ENCODE results near the gene KAZN.

DNA sequence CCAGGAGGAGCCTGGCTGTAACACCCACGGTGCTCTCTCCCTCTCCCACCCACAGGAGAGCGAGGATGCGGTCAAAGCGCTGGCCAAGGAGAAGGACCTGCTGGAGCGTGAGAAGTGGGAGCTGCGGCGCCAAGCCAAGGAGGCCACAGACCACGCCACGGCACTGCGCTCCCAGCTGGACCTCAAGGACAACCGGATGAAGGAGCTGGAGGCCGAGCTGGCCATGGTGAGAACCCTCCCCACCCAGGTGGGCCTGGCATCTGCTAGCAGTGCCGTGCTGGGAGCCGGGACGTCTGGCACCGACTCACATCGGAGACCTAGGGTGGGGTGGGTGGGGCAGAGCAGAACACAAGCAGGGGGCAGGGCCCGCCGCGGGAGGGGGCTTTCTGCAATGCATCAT lies 445.4 kb downstream of the KAZN start:
- no peak for TF ChIP-seq EP300 (IDR thresholded peaks at IDR 0.05; ENCODE audit: borderline replicate concordance)
- TF ChIP-seq, protein P1, sequence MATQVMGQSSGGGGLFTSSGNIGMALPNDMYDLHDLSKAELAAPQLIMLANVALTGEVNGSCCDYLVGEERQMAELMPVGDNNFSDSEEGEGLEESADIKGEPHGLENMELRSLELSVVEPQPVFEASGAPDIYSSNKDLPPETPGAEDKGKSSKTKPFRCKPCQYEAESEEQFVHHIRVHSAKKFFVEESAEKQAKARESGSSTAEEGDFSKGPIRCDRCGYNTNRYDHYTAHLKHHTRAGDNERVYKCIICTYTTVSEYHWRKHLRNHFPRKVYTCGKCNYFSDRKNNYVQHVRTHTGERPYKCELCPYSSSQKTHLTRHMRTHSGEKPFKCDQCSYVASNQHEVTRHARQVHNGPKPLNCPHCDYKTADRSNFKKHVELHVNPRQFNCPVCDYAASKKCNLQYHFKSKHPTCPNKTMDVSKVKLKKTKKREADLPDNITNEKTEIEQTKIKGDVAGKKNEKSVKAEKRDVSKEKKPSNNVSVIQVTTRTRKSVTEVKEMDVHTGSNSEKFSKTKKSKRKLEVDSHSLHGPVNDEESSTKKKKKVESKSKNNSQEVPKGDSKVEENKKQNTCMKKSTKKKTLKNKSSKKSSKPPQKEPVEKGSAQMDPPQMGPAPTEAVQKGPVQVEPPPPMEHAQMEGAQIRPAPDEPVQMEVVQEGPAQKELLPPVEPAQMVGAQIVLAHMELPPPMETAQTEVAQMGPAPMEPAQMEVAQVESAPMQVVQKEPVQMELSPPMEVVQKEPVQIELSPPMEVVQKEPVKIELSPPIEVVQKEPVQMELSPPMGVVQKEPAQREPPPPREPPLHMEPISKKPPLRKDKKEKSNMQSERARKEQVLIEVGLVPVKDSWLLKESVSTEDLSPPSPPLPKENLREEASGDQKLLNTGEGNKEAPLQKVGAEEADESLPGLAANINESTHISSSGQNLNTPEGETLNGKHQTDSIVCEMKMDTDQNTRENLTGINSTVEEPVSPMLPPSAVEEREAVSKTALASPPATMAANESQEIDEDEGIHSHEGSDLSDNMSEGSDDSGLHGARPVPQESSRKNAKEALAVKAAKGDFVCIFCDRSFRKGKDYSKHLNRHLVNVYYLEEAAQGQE (IDR thresholded peaks at IDR 0.05; ENCODE audit: low read depth): no peak
- TF ChIP-seq TEAD4 (IDR thresholded peaks at IDR 0.05): no peak
- TF ChIP-seq, protein P2, sequence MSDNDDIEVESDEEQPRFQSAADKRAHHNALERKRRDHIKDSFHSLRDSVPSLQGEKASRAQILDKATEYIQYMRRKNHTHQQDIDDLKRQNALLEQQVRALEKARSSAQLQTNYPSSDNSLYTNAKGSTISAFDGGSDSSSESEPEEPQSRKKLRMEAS (IDR thresholded peaks at IDR 0.05): no peak
- no peak for TF ChIP-seq FOXM1 (IDR thresholded peaks at IDR 0.05; ENCODE audit: borderline replicate concordance, low read depth)
- no peak for TF ChIP-seq CREB1 (IDR thresholded peaks at IDR 0.05; ENCODE audit: low read depth)
- no peak for TF ChIP-seq YY1 (IDR thresholded peaks at IDR 0.05; ENCODE audit: low read depth)
- TF ChIP-seq CEBPB (IDR thresholded peaks at IDR 0.05): no peak
- no peak for TF ChIP-seq TAF1 (IDR thresholded peaks at IDR 0.05; ENCODE audit: low read depth)
- no peak for TF ChIP-seq RAD21 (IDR thresholded peaks at IDR 0.05; ENCODE audit: low read depth)
- no peak for TF ChIP-seq EGR1 (IDR thresholded peaks at IDR 0.05)
- no peak for TF ChIP-seq NFIC (IDR thresholded peaks at IDR 0.05)
- no peak for TF ChIP-seq TCF12 (IDR thresholded peaks at IDR 0.05; ENCODE audit: low read depth)
- no peak for TF ChIP-seq ZBTB7A (IDR thresholded peaks at IDR 0.05; ENCODE audit: low read depth)
